Esophagus (tissue), 2 donors: Measurements from ENCODE around the gene ACVR2A. TPM values are rescaled to one million over a fixed set of nuclear protein-coding genes. Genes with fewer than 3 reads are reported as not detected.

Experiments
- H3K27ac ChIP-seq, 2 donors: one replicate each; pipeline ENCODE4 v1.5.1; 2013; ENCODE audit warnings: low read depth in 2 of 2, mild to moderate bottlenecking in 2 of 2, inconsistent platforms in 1 of 2, low read length in 1 of 2, moderate library complexity in 1 of 2
- H3K27me3 ChIP-seq, 2 donors: one replicate each; pipeline ENCODE4 v1.6.1; 2013; ENCODE audit warnings: low read length in 2 of 2, control low read depth in 1 of 2, mild to moderate bottlenecking in 1 of 2; ENCODE audit not compliant: insufficient read depth in 2 of 2, control insufficient read depth in 1 of 2
- H3K36me3 ChIP-seq, 2 donors: one replicate each; pipeline ENCODE4 v1.6.1; 2013; ENCODE audit warnings: low read length in 1 of 2; ENCODE audit not compliant: control insufficient read depth in 2 of 2, insufficient read depth in 2 of 2
- H3K4me1 ChIP-seq, 2 donors: one replicate each; pipeline ENCODE4 v1.6.1; 2013; ENCODE audit warnings: low read length in 1 of 2; ENCODE audit not compliant: control insufficient read depth in 2 of 2, insufficient read depth in 2 of 2
- H3K4me3 ChIP-seq, 2 donors: one replicate each; pipeline ENCODE4 v1.5.1; 2013; ENCODE audit warnings: low read length in 2 of 2, mild to moderate bottlenecking in 2 of 2, low read depth in 1 of 2, moderate library complexity in 1 of 2
- H3K9me3 ChIP-seq, 2 donors: one replicate each; pipeline ENCODE4 v1.6.1; 2013; ENCODE audit warnings: mild to moderate bottlenecking in 2 of 2, low read depth in 1 of 2, low read length in 1 of 2, moderate library complexity in 1 of 2; ENCODE audit not compliant: control insufficient read depth in 2 of 2, insufficient read depth in 1 of 2
- WGBS, 2 donors: extraction: QIAGEN DNeasy Blood & Tissue Kit; methylation state at CpG; one replicate each; pipeline ENCODE4 v1.1.7; 2013; 5-methylcytosine and 5-hydroxymethylcytosine counted together
- polyA plus RNA-seq, 2 donors: library from polyadenylated mRNA; stranded (reverse); fragments of 200-250 nt; gene quantifications; one replicate each; pipeline ENCODE4 v1.2.3, GENCODE V29; 2013
- donor health status: healthy with polysubstance abuse.
- donor health status: Bipolar disorder and iron deficiency.

Gene ACVR2A
- polyA plus RNA-seq, 2 donors: 6.2 to 6.3 TPM

DNA sequence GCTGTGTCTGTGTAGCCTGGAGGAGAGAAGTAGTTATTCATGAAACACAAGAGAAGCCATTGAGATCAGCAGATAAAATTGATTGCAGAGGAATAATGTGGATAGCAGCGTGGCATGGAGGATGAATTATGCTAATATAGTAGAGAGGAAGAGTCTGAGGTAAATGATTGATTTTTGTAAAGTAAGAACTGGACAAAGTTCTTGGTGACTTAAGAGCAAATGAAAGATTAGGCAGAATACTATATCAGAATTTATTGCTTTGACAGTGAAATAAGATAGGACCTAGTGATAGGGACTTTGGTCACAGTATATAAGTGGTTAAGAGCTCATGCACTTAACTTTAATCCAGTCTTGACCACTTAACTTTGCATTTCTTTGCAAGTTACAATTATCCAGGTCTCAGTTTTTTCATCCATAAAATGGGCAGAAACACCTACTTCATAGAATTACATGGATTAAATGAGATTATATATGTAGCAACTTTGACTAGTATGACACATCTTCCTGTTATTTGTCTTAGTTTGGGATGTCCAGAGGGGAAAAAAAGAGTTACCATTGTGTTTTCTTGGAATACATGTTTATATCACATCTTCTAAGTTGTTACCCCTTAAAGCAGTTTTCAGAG, 29.1 kb downstream of the ACVR2A start:
- H3K36me3 ChIP-seq: no peaks in the 10 kb centered on the region
- WGBS, 2 donors: 89 to 95% methylated on average over 1 of the region's 1 CpG
- no peak overlapping the region for H3K4me3 ChIP-seq
- H3K4me1 ChIP-seq: no peaks in the 10 kb centered on the region
- H3K9me3 ChIP-seq: no peaks in the 10 kb centered on the region
- H3K27me3 ChIP-seq: no peaks in the 10 kb centered on the region
- H3K27ac ChIP-seq: no peak overlapping the region

DNA sequence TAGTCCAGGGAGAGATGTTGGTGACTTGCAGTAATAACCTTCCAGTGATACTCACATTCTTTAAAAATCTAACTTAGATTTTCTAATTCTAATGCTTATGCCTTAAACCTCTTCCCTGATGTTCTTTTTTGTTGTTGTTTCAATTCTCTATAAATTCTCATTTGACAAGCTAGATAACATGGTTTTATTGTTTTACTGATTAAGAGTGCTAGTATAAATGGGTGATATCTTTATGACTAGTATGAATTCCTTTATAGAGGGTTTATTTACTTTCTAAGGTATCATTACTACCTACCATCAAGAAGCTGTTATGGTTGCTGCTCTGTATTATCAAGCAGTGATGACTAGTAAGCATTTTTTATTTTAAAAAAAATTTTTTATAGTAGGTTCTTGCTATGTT, 35.0 kb downstream of the ACVR2A start:
- Histone ChIP-seq H3K36me3 (no peaks in the 10 kb centered on the region), H3K4me3 (no peak overlapping the region), H3K27ac (no peak overlapping the region), H3K4me1 (no peaks in the 10 kb centered on the region), H3K27me3 (no peaks in the 10 kb centered on the region), H3K9me3 (no peaks in the 10 kb centered on the region)

DNA sequence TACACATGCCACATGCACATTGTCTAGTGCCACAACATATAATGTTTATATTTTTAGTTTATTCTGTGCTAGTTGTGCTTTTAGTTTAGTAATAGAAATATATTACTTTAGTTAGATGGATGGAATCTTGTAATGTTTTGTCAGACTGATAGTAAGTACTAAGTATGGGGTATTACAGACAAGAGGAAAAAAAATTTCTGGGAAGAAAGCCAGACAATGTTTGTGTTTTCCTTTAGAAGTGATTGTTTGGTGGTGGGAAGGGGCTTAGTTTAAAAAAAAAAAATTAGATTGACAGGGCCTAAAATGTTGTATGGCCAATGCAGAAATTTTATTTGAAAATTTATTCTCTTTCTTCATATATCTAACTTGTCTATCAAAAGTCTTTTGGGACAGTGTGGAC, 37.8 kb downstream of the ACVR2A start:
- no peaks in the 10 kb centered on the region for H3K36me3 ChIP-seq
- H3K27me3 ChIP-seq: no peaks in the 10 kb centered on the region
- H3K4me3 ChIP-seq: no peak overlapping the region
- H3K27ac ChIP-seq: no peak overlapping the region
- no peaks in the 10 kb centered on the region for H3K9me3 ChIP-seq
- no peaks in the 10 kb centered on the region for H3K4me1 ChIP-seq

DNA sequence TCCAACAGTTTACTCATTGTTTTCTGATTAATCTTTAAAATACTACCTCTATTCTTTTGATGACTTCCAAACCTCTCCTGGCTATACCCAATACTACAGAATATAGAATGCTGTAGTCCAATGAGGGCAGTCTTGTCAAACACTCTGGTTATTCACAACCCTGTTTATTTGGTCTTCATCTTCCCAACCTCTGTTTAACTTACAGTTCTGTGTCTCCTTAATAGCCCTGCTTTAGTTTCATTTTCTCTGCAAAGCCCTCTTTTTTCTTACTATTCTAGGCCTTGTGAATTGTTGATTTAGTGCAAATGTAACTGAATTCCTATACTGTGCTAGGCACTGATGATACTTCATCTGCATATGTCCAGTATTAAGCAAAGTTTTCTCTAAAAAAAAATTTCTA, 40.0 kb downstream of the ACVR2A start:
- no peak overlapping the region for H3K27ac ChIP-seq

DNA sequence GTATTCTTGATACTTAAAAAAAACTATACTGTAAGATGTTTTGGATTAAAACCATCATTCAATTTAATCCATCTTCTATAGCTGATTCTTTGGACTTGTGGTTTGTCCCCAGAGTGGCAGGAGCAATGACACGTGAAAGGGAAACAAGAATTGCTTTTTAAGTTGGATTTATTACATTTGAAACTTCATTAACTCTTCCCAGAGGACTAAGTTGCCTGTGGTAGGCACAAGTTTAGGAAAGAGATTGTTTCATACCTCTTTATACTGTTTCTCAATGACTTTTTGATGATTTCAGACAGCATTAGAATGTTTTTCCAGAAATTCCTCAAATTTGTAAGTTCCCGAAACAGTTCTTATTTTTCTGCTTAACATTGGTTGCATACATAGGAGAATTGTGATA, 41.3 kb downstream of the ACVR2A start:
- H3K36me3 ChIP-seq: no peaks in the 10 kb centered on the region
- H3K4me3 ChIP-seq: no peak overlapping the region
- no peaks in the 10 kb centered on the region for H3K4me1 ChIP-seq
- H3K27ac ChIP-seq: no peak overlapping the region
- H3K9me3 ChIP-seq: no peaks in the 10 kb centered on the region
- H3K27me3 ChIP-seq: no peaks in the 10 kb centered on the region
- 88 to 89% methylated on average over 2 of the region's 2 CpGs for WGBS, 2 donors

More for the DNA sequence above, 40.0 kb downstream of the ACVR2A start:
- Histone ChIP-seq H3K4me1 (no peaks in the 10 kb centered on the region), H3K27me3 (no peaks in the 10 kb centered on the region), H3K4me3 (no peak overlapping the region), H3K9me3 (no peaks in the 10 kb centered on the region), H3K36me3 (no peaks in the 10 kb centered on the region)

DNA sequence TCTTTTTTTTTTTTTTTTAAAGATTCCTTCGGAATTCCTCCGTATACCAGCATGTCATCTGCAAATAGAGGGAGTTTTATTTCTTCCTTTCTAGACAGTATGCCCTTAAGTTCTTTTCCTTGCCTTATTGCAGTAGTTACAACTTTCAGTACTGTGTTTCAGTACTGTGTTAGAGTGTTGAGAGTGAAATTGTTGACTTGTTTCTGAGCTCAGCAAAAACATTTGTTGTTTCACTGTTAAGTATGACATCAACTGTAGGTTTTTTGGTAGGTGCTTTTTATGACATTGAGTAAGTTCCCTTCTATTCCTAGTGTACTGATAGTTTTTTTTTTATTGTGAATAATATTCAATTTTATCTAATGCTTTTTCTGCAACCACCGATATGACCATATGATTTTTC, 43.9 kb downstream of the ACVR2A start:
- H3K27ac ChIP-seq: no peak overlapping the region
- H3K36me3 ChIP-seq: no peaks in the 10 kb centered on the region
- H3K27me3 ChIP-seq: no peaks in the 10 kb centered on the region
- H3K9me3 ChIP-seq: no peaks in the 10 kb centered on the region
- H3K4me3 ChIP-seq: no peak overlapping the region
- no peaks in the 10 kb centered on the region for H3K4me1 ChIP-seq
- 73% methylated on average over 3 of the region's 3 CpGs for WGBS, 2 donors

DNA sequence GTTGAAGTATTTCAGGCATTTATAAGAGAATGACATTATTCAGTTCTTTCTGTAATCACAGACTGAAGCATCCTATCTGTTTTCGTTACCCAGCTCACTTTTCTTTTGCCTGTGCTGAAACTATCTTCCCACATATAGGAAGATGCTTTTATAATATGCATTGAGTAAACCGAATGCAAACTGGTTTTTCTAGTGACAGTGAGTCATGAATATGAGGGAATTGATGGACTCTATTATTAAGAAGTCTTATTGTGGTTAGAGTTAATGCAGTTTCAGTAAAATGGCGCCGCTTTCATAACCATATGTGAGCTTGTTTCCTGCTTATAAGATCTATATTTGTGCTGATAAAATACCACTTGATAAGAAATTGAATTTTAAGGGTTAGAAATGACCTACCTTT, 59.2 kb downstream of the ACVR2A start:
- H3K36me3 ChIP-seq: no peaks in the 10 kb centered on the region
- H3K9me3 ChIP-seq: no peaks in the 10 kb centered on the region
- H3K4me1 ChIP-seq: no peaks in the 10 kb centered on the region
- WGBS, 2 donors: 68 to 70% methylated on average over 4 of the region's 4 CpGs
- no peak overlapping the region for H3K4me3 ChIP-seq
- H3K27ac ChIP-seq: no peak overlapping the region
- no peaks in the 10 kb centered on the region for H3K27me3 ChIP-seq

DNA sequence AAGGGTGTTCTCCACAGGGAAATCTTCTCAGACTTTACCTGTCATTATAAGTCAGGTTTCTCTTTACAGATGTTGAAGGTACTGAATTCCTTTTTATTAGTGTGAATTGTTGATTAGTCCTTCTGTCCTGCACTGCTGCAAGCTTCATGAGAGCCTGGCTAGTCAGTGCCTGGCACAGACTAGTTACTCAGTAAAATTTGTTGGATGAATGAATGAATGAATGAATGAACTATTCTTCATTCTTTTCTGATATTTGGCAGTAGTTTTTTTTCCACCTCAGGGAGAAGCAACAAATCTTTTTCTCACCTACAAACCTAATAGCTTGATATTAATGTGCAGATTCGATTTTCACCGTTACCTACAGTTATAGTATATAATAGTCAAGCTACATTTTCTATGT, 64.3 kb downstream of the ACVR2A start:
- WGBS, 2 donors: 91 to 95% methylated on average over 2 of the region's 2 CpGs
- Histone ChIP-seq H3K36me3 (no peaks in the 10 kb centered on the region), H3K27me3 (no peaks in the 10 kb centered on the region), H3K4me3 (no peak overlapping the region), H3K9me3 (no peaks in the 10 kb centered on the region), H3K4me1 (no peaks in the 10 kb centered on the region), H3K27ac (no peak overlapping the region)

DNA sequence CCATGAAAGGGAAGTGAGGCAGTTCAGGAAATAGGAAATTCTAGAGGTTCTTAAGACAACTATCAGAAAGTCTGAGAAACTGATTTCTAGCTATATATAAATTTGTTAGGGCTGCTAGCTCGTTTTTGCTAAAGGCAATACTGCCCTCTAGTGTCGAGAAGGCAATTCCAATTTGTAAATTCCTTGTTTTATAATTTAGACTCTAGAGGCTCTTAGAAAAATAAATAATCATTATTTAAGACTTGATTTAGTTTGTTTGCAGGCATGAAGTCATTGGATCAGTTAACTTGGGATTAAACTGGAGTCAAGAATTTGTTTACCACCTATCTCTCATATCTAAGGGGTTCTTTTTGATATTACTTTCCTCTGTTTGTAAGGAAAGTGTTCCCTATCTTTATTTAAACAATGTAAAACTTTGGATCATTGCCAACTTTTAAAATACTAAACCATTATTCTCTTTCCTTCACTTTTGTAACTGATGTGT, 66.2 kb downstream of the ACVR2A start:
- Histone ChIP-seq H3K36me3 (no peaks in the 10 kb centered on the region), H3K27ac (no peak overlapping the region), H3K4me1 (no peaks in the 10 kb centered on the region), H3K9me3 (no peaks in the 10 kb centered on the region), H3K27me3 (no peaks in the 10 kb centered on the region), H3K4me3 (no peak overlapping the region)
- WGBS, 2 donors: 0% methylated on average over 2 of the region's 2 CpGs

DNA sequence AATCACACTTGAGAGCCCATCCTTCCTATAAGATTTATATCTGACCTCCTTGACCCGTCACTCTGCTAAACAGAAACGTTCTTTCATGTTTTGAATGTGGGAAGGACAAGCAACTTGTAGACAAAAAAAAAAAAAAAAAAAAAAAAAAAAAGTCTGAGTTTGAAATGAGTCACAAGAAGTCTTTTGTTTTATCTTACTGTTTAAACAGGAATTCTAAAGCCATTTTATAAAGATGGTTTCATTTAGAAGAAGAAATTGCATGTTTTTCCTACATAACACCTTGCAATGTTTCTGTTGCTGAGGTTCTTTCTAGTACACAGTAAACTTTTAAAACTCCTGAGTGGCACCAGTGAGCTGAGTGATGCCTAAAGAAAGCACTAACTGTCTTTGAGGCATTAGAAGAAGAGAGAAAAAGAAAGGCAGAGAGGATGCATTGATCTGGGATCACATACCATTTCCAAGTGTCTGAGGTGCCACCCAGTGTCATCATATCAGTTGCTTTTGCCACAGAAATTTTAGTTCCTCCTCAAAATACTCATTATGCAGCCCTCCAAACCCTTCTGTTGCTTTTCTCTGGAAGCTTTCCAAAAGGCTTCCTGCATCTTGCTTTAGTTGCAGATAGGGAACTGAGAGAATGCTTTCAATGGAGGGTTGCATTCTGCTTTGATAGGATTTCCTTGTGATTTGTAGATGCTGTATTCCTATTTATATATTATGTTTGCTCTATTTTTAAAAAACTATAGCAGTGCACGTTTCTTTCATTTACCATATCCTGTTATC, 69.1 kb downstream of the ACVR2A start:
- Histone ChIP-seq H3K9me3 (no peaks in the 10 kb centered on the region), H3K4me3 (no peak overlapping the region), H3K36me3 (no peaks in the 10 kb centered on the region), H3K4me1 (no peaks in the 10 kb centered on the region), H3K27me3 (no peaks in the 10 kb centered on the region), H3K27ac (no peak overlapping the region)
- WGBS, 2 donors: 21% methylated on average over 3 of the region's 3 CpGs
